Measurements from ENCODE around the gene SERINC3. TPM values are rescaled to one million over a fixed set of nuclear protein-coding genes. Genes with fewer than 3 reads are reported as not detected.

The SERINC3 gene
- total and polyA plus RNA-seq, 2 of the 13 experiments (the other 11 are each of a cell fraction or from before 2014, with no cell fraction given), result 82.0 to 226 TPM

GRCh38 chr20:44504402-44505307, 17.2 kb downstream of the SERINC3 start (continued):
- TF ChIP-seq, protein P1, sequence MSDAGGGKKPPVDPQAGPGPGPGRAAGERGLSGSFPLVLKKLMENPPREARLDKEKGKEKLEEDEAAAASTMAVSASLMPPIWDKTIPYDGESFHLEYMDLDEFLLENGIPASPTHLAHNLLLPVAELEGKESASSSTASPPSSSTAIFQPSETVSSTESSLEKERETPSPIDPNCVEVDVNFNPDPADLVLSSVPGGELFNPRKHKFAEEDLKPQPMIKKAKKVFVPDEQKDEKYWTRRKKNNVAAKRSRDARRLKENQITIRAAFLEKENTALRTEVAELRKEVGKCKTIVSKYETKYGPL (CRISPR knock-in tag; IDR thresholded peaks at IDR 0.05), result no peak
- TF ChIP-seq, protein P2, sequence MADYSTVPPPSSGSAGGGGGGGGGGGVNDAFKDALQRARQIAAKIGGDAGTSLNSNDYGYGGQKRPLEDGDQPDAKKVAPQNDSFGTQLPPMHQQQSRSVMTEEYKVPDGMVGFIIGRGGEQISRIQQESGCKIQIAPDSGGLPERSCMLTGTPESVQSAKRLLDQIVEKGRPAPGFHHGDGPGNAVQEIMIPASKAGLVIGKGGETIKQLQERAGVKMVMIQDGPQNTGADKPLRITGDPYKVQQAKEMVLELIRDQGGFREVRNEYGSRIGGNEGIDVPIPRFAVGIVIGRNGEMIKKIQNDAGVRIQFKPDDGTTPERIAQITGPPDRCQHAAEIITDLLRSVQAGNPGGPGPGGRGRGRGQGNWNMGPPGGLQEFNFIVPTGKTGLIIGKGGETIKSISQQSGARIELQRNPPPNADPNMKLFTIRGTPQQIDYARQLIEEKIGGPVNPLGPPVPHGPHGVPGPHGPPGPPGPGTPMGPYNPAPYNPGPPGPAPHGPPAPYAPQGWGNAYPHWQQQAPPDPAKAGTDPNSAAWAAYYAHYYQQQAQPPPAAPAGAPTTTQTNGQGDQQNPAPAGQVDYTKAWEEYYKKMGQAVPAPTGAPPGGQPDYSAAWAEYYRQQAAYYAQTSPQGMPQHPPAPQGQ (CRISPR knock-in tag; IDR thresholded peaks at IDR 0.05; ENCODE audit: borderline replicate concordance), result no peak
- TF ChIP-seq HNF4A (CRISPR knock-in tag; IDR thresholded peaks at IDR 0.05), result peak; percentile 25; the same call in 1 of the 2 replicates
- TF ChIP-seq ZNF780A (CRISPR knock-in tag; IDR thresholded peaks at IDR 0.05), result no peak
- no peak for TF ChIP-seq TEAD2 (CRISPR knock-in tag; IDR thresholded peaks at IDR 0.05)
- no peak for TF ChIP-seq E2F1 (CRISPR knock-in tag; IDR thresholded peaks at IDR 0.05)
- no peak for TF ChIP-seq ZNF333 (CRISPR knock-in tag; IDR thresholded peaks at IDR 0.05; ENCODE audit: borderline replicate concordance)
- no peak for TF ChIP-seq RBFOX2 (IDR thresholded peaks at IDR 0.05; ENCODE audit: low read depth, low read length)
- TF ChIP-seq GABPB1 (CRISPR knock-in tag; IDR thresholded peaks at IDR 0.05), result no peak
- no peak for TF ChIP-seq SCMH1 (CRISPR knock-in tag; IDR thresholded peaks at IDR 0.05; ENCODE audit: borderline replicate concordance)
- TF ChIP-seq ZNF557 (CRISPR knock-in tag; IDR thresholded peaks at IDR 0.05), result no peak
- TF ChIP-seq ZFP90 (CRISPR knock-in tag; IDR thresholded peaks at IDR 0.05; ENCODE audit: borderline replicate concordance), result no peak
- TF ChIP-seq, protein P3, sequence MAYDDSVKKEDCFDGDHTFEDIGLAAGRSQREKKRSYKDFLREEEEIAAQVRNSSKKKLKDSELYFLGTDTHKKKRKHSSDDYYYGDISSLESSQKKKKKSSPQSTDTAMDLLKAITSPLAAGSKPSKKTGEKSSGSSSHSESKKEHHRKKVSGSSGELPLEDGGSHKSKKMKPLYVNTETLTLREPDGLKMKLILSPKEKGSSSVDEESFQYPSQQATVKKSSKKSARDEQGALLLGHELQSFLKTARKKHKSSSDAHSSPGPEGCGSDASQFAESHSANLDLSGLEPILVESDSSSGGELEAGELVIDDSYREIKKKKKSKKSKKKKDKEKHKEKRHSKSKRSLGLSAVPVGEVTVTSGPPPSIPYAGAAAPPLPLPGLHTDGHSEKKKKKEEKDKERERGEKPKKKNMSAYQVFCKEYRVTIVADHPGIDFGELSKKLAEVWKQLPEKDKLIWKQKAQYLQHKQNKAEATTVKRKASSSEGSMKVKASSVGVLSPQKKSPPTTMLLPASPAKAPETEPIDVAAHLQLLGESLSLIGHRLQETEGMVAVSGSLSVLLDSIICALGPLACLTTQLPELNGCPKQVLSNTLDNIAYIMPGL (CRISPR knock-in tag; IDR thresholded peaks at IDR 0.05; ENCODE audit: borderline replicate concordance in 1 of 2, low read depth in 1 of 2), result no peak; a peak in 1 of 4 replicates
- TF ChIP-seq ZNF607 (CRISPR knock-in tag; IDR thresholded peaks at IDR 0.05; ENCODE audit: borderline replicate concordance), result no peak
- TF ChIP-seq THAP11 (CRISPR knock-in tag; IDR thresholded peaks at IDR 0.05), result no peak
- no peak for TF ChIP-seq FOXM1 (CRISPR knock-in tag; IDR thresholded peaks at IDR 0.05)
- TF ChIP-seq ZFP41 (CRISPR knock-in tag; IDR thresholded peaks at IDR 0.05; ENCODE audit: borderline replicate concordance), result no peak
- no peak for TF ChIP-seq KDM5B (CRISPR knock-in tag; IDR thresholded peaks at IDR 0.05; ENCODE audit: borderline replicate concordance)
- TF ChIP-seq, protein P4, sequence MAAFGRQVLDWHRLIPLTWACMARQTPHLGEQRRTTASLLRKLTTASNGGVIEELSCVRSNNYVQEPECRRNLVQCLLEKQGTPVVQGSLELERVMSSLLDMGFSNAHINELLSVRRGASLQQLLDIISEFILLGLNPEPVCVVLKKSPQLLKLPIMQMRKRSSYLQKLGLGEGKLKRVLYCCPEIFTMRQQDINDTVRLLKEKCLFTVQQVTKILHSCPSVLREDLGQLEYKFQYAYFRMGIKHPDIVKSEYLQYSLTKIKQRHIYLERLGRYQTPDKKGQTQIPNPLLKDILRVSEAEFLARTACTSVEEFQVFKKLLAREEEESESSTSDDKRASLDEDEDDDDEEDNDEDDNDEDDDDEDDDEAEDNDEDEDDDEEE (CRISPR knock-in tag; IDR thresholded peaks at IDR 0.05), result no peak
- TF ChIP-seq POGZ (CRISPR knock-in tag; IDR thresholded peaks at IDR 0.05), result no peak
- TF ChIP-seq ATF1 (CRISPR knock-in tag; IDR thresholded peaks at IDR 0.05), result no peak
- TF ChIP-seq RELA (CRISPR knock-in tag; IDR thresholded peaks at IDR 0.05), result no peak
- peak; percentile 31; the same call in 1 of the 2 replicates for TF ChIP-seq GFI1 (CRISPR knock-in tag; IDR thresholded peaks at IDR 0.05; ENCODE audit: borderline replicate concordance)
